ENCODE data around the gene KCNMB1. TPM values are rescaled to one million over a fixed set of nuclear protein-coding genes. Genes with fewer than 3 reads are reported as not detected.
A peak's percentile ranks its signal among the peaks of the same experiment; 100 is the strongest.

KCNMB1 gene
- total RNA-seq, 6 experiments from 2014 or later: 0.10 to 0.27 (median 0.25) TPM; not detected in 1

GRCh38 chr5:170333161-170333910 is 55.8 kb downstream of the KCNMB1 start:
- no peak overlapping the region for H3K4me3 ChIP-seq
- TF ChIP-seq CTCF (IDR thresholded peaks at IDR 0.05): no peak
- no peak for TF ChIP-seq POLR2A (IDR thresholded peaks at IDR 0.05)
- no peaks in the 10 kb centered on the region for H3K36me3 ChIP-seq
- WGBS (ENCODE audit: insufficient coverage, low coverage, low lambda C conversion rate, missing lambda C conversion rate): 18% methylated on average over 8 of the region's 11 CpGs
- H3K27me3 ChIP-seq: no peaks in the 10 kb centered on the region
- no peaks in the 10 kb centered on the region for H3K4me1 ChIP-seq
- peak overlapping the region in 2 of 3 donors; percentile 2 to 29 for H3K27ac ChIP-seq
- ATAC-seq (peak; percentile 7 to 32 (median 18)), DNase-seq (peak in 1 of 3 donors; percentile 53)
- H3K9me3 ChIP-seq: no peaks in the 10 kb centered on the region
- intact Hi-C loops (cut with DNase I): no loop called here

- 53% methylated on average over 5 of the region's 5 CpGs for WGBS (ENCODE audit: insufficient coverage, low coverage, low lambda C conversion rate, missing lambda C conversion rate)
- Histone ChIP-seq H3K27ac (peak overlapping the region in 2 of 3 donors; percentile 1 to 25), H3K36me3 (no peaks in the 10 kb centered on the region), H3K4me3 (no peak overlapping the region), H3K9me3 (no peaks in the 10 kb centered on the region), H3K4me1 (no peaks in the 10 kb centered on the region), H3K27me3 (no peaks in the 10 kb centered on the region)
- DNase-seq (no peak), ATAC-seq (no peak)
- intact Hi-C loops (cut with DNase I): no loop called here
- no peak for TF ChIP-seq POLR2A (IDR thresholded peaks at IDR 0.05)
- no peak for TF ChIP-seq CTCF (IDR thresholded peaks at IDR 0.05)
These were observed 57.1 kb downstream of the KCNMB1 start for GRCh38 chr5:170332058-170332457.

GRCh38 chr5:170330568-170331054 is 58.6 kb downstream of the KCNMB1 start:
- Histone ChIP-seq H3K36me3 (no peaks in the 10 kb centered on the region), H3K9me3 (no peaks in the 10 kb centered on the region), H3K4me3 (no peak overlapping the region), H3K27ac (peak overlapping the region; percentile 14 to 57 (median 31)), H3K27me3 (no peaks in the 10 kb centered on the region), H3K4me1 (no peaks in the 10 kb centered on the region)
- DNase-seq: no peak
- ATAC-seq: peak in 2 of 4 donors; percentile 7 to 18
- intact Hi-C loops (cut with DNase I): no loop called here
- TF ChIP-seq POLR2A (IDR thresholded peaks at IDR 0.05): no peak
- no peak for TF ChIP-seq CTCF (IDR thresholded peaks at IDR 0.05)
- 41% methylated on average over 11 of the region's 11 CpGs for WGBS (ENCODE audit: insufficient coverage, low coverage, low lambda C conversion rate, missing lambda C conversion rate)

GRCh38 chr5:170329524-170329923 is 59.6 kb downstream of the KCNMB1 start:
- H3K4me3 ChIP-seq: no peak overlapping the region
- DNase-seq (no peak), ATAC-seq (no peak)
- WGBS (ENCODE audit: insufficient coverage, low coverage, low lambda C conversion rate, missing lambda C conversion rate): 58% methylated on average over 3 of the region's 3 CpGs
- TF ChIP-seq CTCF (IDR thresholded peaks at IDR 0.05) (no peak), POLR2A (IDR thresholded peaks at IDR 0.05) (no peak)
- H3K36me3 ChIP-seq: no peaks in the 10 kb centered on the region
- intact Hi-C loops (cut with DNase I): no loop called here
- no peak overlapping the region for H3K27ac ChIP-seq
- H3K27me3 ChIP-seq: no peaks in the 10 kb centered on the region
- no peaks in the 10 kb centered on the region for H3K9me3 ChIP-seq
- no peaks in the 10 kb centered on the region for H3K4me1 ChIP-seq
